GM11168 (cell line): Measurements from ENCODE around the gene PCDHA1.

ENCODE experiments used
- in situ Hi-C: fragments of 300-500 bp; cut with MboI; formaldehyde crosslinking; loops from one replicate; pipeline ENCODE4 v1.12.0; 2022; ENCODE audit warnings: low sequenced_read_pairs; ENCODE audit not compliant: unreplicated experiment

Gene PCDHA1

DNA sequence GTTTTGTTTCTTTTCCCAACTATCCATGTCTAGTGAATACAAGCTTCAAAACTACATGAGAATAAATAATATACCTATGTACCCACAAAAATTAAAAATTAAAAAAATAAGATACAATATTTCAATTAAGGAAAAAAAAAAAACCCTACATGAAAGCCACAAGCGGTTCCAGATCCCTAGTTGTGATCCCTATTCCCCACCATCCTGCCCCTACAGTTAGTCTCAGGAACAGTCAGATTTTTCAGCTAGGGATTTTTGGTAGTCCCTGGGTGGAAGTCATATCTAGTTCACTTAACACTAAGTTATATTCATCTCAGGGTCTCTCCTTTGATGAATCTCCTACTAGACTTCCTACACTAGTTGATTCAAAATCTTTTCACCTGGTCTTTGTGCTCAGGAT lies 246.7 kb downstream of the PCDHA1 start:
- in situ Hi-C loops, result no loop called here

- in situ Hi-C loops, result no loop called here
Measured at GRCh38 chr5:141039061-141039460, 253.1 kb downstream of the PCDHA1 start.

GRCh38 chr5:141039517-141039916 lies 253.6 kb downstream of the PCDHA1 start:
- in situ Hi-C loops, result no loop called here

DNA sequence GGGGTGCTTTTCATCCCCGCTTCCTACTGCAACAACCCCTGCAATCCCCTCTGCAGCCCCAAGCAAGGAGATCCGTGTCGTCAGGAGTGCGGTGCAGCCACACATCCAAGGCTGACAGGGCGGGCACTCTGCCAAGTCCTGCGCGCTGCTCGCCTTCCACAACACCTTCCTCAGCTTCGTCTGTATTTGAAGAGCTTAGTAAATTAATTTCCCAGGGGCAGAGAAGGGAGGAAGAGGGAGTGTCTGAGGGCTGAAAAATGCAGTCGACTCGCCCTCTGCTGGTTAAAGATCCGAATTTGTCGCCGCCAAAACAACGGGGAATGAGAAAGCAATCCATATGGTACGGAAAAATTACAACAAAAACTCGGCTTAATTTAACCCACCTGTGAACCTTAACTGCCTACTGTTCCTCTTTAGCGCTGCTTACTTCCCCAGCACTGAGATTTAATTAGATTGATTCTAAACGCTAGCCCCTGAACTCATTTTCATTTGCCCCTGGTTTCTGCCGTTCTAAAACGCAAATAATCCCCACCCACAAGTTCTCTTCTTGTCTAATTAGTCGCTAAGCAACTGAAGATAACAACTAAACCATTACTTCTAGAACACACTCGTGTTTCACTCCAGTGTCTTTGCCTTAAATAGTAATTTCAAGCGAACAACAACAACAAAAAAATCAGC lies 254.3 kb downstream of the PCDHA1 start:
- in situ Hi-C loops, result no loop called here

GRCh38 chr5:141040771-141041426 lies 255.0 kb downstream of the PCDHA1 start:
- in situ Hi-C loops, result no loop called here

DNA sequence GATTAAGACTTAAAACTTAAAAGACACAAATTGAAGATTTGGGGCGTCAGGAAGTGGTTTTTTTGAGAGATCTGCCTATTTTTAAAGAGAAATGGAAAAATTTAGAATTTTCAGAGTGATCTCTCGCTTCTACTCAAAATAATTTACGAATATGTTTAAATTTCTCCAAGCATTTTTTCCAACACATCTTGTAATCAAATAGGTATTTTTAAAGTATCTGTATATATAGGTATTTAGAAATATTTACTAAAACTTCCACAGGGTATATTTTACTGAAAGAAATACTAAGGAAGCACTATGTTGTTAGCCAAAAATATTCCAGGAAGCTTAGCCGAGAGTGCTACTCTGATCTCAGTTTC lies 255.5 kb downstream of the PCDHA1 start:
- in situ Hi-C loops, result no loop called here

DNA sequence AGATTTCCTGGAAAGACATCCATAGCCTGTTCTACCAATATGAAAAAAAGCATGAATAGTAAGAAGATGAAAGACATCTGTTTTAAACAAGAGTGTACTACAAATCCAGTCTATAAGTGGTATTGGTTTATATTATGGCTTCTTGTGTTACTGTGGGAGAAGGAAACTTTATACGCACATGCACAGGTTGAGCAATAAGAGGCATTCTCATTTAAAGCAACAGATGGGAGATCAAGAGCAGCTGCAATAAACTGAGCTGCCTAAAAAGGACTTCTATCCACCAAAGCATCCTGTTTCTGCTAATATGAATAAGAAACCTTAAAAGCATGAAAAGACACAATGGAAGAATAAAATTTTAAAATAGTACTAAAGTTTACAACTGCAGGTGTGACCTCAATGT lies 256.6 kb downstream of the PCDHA1 start:
- in situ Hi-C loops, result no loop called here

- in situ Hi-C loops, result no loop called here
Measured at GRCh38 chr5:141050622-141051520, 264.9 kb downstream of the PCDHA1 start, which contains the start of gene PCDHB1. TSS of gene PCDHB1 (plus strand) at chr5:141051374. CDS start at chr5:141051471, 97 bp downstream.

DNA sequence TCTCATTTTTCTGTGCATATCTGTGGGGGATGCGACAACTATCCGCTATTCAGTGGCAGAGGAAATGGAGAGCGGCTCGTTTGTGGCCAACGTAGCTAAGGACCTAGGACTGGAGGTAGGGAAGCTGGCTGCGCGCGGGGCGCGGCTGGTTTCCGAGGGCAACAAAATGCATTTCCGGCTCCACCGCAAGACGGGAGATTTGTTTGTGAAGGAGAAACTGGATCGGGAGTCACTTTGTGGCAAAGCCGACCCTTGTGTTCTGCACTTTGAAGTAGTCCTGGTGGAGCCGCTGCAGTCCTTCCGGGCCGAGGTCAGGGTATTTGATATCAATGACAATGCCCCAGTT lies 265.6 kb downstream of the PCDHA1 start:
- in situ Hi-C loops, result no loop called here
